ENCODE results near the gene ENPP3.

The ENPP3 gene

DNA sequence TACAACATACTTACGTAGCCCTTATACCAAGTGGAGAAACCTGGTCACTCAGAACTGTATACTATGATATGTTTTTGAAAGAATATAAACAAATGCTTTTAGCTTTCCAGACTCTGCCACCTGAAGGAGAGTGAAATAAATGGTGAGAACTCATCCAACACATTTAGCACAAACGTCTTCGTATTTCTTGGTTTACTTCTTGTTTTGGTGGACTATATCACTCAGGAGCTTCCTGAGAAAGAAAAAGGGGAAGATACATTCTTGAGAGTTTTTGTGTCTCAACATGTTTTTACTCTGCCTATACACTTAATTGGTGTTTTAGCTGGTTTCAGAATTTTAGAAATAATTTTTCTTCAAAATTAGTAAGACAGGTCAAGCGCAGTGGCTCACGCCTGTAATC is 93.2 kb downstream of the ENPP3 start:
- no peak overlapping the region for H3K27ac ChIP-seq (ENCODE audit: low read length)
- ATAC-seq (ENCODE audit: insufficient read depth, low read depth) = no peak
- no peak for DNase-seq
- H3K4me3 ChIP-seq (ENCODE audit: low read depth in 1 of 2, low read length in 2 of 2) = no peak overlapping the region
- H3K9me3 ChIP-seq (ENCODE audit: insufficient read depth, low read length, severe bottlenecking) = no peaks in the 10 kb centered on the region
- H3K4me1 ChIP-seq (ENCODE audit: insufficient read depth, low read length) = no peaks in the 10 kb centered on the region
- H3K9ac ChIP-seq (ENCODE audit: low read depth, low read length) = no peak overlapping the region
- no peak overlapping the region for H2AFZ ChIP-seq (ENCODE audit: low read depth, low read length)
- TF ChIP-seq, protein P1, sequence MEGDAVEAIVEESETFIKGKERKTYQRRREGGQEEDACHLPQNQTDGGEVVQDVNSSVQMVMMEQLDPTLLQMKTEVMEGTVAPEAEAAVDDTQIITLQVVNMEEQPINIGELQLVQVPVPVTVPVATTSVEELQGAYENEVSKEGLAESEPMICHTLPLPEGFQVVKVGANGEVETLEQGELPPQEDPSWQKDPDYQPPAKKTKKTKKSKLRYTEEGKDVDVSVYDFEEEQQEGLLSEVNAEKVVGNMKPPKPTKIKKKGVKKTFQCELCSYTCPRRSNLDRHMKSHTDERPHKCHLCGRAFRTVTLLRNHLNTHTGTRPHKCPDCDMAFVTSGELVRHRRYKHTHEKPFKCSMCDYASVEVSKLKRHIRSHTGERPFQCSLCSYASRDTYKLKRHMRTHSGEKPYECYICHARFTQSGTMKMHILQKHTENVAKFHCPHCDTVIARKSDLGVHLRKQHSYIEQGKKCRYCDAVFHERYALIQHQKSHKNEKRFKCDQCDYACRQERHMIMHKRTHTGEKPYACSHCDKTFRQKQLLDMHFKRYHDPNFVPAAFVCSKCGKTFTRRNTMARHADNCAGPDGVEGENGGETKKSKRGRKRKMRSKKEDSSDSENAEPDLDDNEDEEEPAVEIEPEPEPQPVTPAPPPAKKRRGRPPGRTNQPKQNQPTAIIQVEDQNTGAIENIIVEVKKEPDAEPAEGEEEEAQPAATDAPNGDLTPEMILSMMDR (IDR thresholded peaks at IDR 0.05; ENCODE audit: borderline replicate concordance, extremely low read depth, low read length, poor library complexity, severe bottlenecking) = no peak
- no peak for TF ChIP-seq EZH2 (IDR thresholded peaks at IDR 0.05; ENCODE audit: borderline replicate concordance, low read depth, low read length, severe bottlenecking)
- no peaks in the 10 kb centered on the region for H4K20me1 ChIP-seq (ENCODE audit: insufficient read depth, low read length)
- H3K79me2 ChIP-seq (ENCODE audit: insufficient read depth, low read length) = no peaks in the 10 kb centered on the region
- H3K27me3 ChIP-seq (ENCODE audit: insufficient read depth, low read length, poor library complexity) = peaks cover 4% of the 10 kb centered on the region
- no peak overlapping the region for H3K4me2 ChIP-seq (ENCODE audit: insufficient read depth, low read length)
- H3K36me3 ChIP-seq (ENCODE audit: insufficient read depth, low read length) = no peaks in the 10 kb centered on the region

DNA sequence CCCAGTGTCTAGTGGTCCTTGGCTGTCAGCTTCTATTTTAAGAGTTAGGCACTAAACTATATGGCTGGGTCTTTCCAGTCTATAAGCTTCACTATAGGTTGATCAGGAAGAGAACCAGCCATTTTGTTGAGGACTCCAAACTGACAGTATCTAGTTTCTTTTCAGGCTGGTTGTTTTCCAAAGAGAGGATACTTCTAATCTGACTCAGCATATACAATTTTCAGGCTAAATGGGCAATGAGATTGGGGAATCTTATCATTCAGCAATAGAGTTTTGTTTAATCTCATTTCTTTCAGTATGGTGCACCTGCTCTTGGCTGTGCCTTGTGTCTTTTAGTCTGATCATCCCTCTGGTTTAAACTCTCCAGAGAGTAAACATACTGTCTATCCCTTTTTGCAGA is 94.1 kb downstream of the ENPP3 start:
- no peaks in the 10 kb centered on the region for H3K9me3 ChIP-seq (ENCODE audit: insufficient read depth, low read length, severe bottlenecking)
- no peak for DNase-seq
- H3K36me3 ChIP-seq (ENCODE audit: insufficient read depth, low read length) = no peaks in the 10 kb centered on the region
- no peak overlapping the region for H3K9ac ChIP-seq (ENCODE audit: low read depth, low read length)
- H3K27me3 ChIP-seq (ENCODE audit: insufficient read depth, low read length, poor library complexity) = peaks cover 4% of the 10 kb centered on the region
- no peaks in the 10 kb centered on the region for H3K79me2 ChIP-seq (ENCODE audit: insufficient read depth, low read length)
- no peaks in the 10 kb centered on the region for H4K20me1 ChIP-seq (ENCODE audit: insufficient read depth, low read length)
- H2AFZ ChIP-seq (ENCODE audit: low read depth, low read length) = no peak overlapping the region
- H3K27ac ChIP-seq (ENCODE audit: low read length) = no peak overlapping the region
- H3K4me1 ChIP-seq (ENCODE audit: insufficient read depth, low read length) = no peaks in the 10 kb centered on the region
- H3K4me3 ChIP-seq (ENCODE audit: low read depth in 1 of 2, low read length in 2 of 2) = no peak overlapping the region
- H3K4me2 ChIP-seq (ENCODE audit: insufficient read depth, low read length) = no peak overlapping the region
- no peak for ATAC-seq (ENCODE audit: insufficient read depth, low read depth)
- no peak for TF ChIP-seq EZH2 (IDR thresholded peaks at IDR 0.05; ENCODE audit: borderline replicate concordance, low read depth, low read length, severe bottlenecking)
- TF ChIP-seq, protein P1 (IDR thresholded peaks at IDR 0.05; ENCODE audit: borderline replicate concordance, extremely low read depth, low read length, poor library complexity, severe bottlenecking) = no peak

DNA sequence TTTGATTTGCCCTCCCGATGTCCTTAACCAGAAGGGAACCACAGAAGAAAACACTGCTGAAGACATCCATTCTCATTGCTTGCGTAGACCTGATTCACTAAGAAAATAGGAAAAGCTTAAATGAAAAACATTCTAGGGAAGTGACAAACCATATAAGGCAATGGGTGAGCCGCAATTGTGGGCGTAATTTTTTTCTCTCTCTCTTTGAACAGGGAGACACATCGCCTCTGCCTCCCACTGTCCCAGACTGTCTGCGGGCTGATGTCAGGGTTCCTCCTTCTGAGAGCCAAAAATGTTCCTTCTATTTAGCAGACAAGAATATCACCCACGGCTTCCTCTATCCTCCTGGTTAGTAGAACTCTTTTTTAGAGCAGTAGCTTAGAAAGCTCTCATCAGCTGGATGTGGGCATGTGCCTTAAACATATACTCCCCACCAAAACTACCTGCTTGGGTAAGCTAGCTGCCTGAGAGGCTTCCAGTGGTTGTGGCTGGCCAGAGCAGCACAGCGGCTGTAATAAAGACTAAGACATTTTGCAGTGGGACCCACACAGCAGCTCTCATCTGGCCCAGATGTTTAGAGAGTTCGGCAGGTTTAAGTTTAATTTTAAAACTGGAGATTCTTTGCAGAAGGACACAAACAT is 96.4 kb downstream of the ENPP3 start:
- Histone ChIP-seq H3K4me2 (ENCODE audit: insufficient read depth, low read length) (no peak overlapping the region), H2AFZ (ENCODE audit: low read depth, low read length) (no peak overlapping the region)
- ATAC-seq (ENCODE audit: insufficient read depth, low read depth) = no peak

More for the DNA sequence above, 96.4 kb downstream of the ENPP3 start:
- no peak overlapping the region for H3K27ac ChIP-seq (ENCODE audit: low read length)
- peaks cover 1% of the 10 kb centered on the region for H3K27me3 ChIP-seq (ENCODE audit: insufficient read depth, low read length, poor library complexity)
- H3K79me2 ChIP-seq (ENCODE audit: insufficient read depth, low read length) = no peaks in the 10 kb centered on the region
- TF ChIP-seq EZH2 (IDR thresholded peaks at IDR 0.05; ENCODE audit: borderline replicate concordance, low read depth, low read length, severe bottlenecking) = no peak
- TF ChIP-seq, protein P1 (IDR thresholded peaks at IDR 0.05; ENCODE audit: borderline replicate concordance, extremely low read depth, low read length, poor library complexity, severe bottlenecking) = no peak
- H3K4me3 ChIP-seq (ENCODE audit: low read depth in 1 of 2, low read length in 2 of 2) = no peak overlapping the region
- no peaks in the 10 kb centered on the region for H3K36me3 ChIP-seq (ENCODE audit: insufficient read depth, low read length)
- no peak overlapping the region for H3K9ac ChIP-seq (ENCODE audit: low read depth, low read length)
- no peaks in the 10 kb centered on the region for H3K4me1 ChIP-seq (ENCODE audit: insufficient read depth, low read length)
- no peaks in the 10 kb centered on the region for H4K20me1 ChIP-seq (ENCODE audit: insufficient read depth, low read length)
- no peak for DNase-seq
- no peaks in the 10 kb centered on the region for H3K9me3 ChIP-seq (ENCODE audit: insufficient read depth, low read length, severe bottlenecking)

Data from DND-41 (cell line).